GM12891 (cell line): ENCODE measurements around the gene ADCYAP1.

ENCODE experiments used
- POLR2A ChIP-seq: IDR thresholded peaks from 2 replicates; pipeline ENCODE4 v1.6.1; 2011; ENCODE audit warnings: low read depth, low read length, control low read depth
- POLR2AphosphoS5 ChIP-seq: IDR thresholded peaks from 2 replicates; pipeline ENCODE4 v1.6.1; 2011; ENCODE audit warnings: low read depth, low read length, control low read depth
- POU2F2 ChIP-seq: IDR thresholded peaks from 2 replicates; pipeline ENCODE4 v1.6.1; 2011; ENCODE audit warnings: low read depth, mild to moderate bottlenecking, control low read depth, low read length, moderate library complexity
- TAF1 ChIP-seq: IDR thresholded peaks from 2 replicates; pipeline ENCODE4 v1.6.1; 2011; ENCODE audit warnings: low read depth, low read length, control low read depth

GRCh38 chr18:941331-941730, 36.7 kb downstream of the ADCYAP1 start:
- TF ChIP-seq TAF1 (no peak), POLR2AphosphoS5 (no peak), POLR2A (no peak), POU2F2 (no peak)
